Suprapubic skin (tissue), 4 donors: ENCODE measurements around the gene STX5. TPM values are rescaled to one million over a fixed set of nuclear protein-coding genes. Genes with fewer than 3 reads are reported as not detected.

ENCODE experiments used
- DNase-seq, 2 donors: peaks; one replicate each; pipeline ENCODE4 v3.0.0-alpha.2; 2019; ENCODE audit warnings: low spot score in 2 of 2
- H3K27ac ChIP-seq: fragments of 200-600 bp; sonication (generic); one replicate; pipeline ENCODE4 v1.5.1; 2019
- H3K27me3 ChIP-seq: fragments of 200-600 bp; sonication (generic); one replicate; pipeline ENCODE4 v1.5.1; 2019
- H3K36me3 ChIP-seq: fragments of 200-600 bp; sonication (generic); one replicate; pipeline ENCODE4 v1.5.1; 2019
- H3K4me1 ChIP-seq: fragments of 200-600 bp; sonication (generic); one replicate; pipeline ENCODE4 v1.5.1; 2019
- H3K4me3 ChIP-seq: fragments of 200-600 bp; sonication (generic); one replicate; pipeline ENCODE4 v1.5.1; 2019; ENCODE audit warnings: mild to moderate bottlenecking
- H3K9me3 ChIP-seq: fragments of 200-600 bp; sonication (generic); one replicate; pipeline ENCODE4 v1.5.1; 2019
- EP300 ChIP-seq: sonication (generic); formaldehyde crosslinking; IDR thresholded peaks from one replicate; pipeline ENCODE4 v1.6.1; 2017; ENCODE audit warnings: antibody characterized with exemption
- POLR2A ChIP-seq, 2 donors: fragments of 450-650 bp; IDR thresholded peaks; one replicate each; pipeline ENCODE4 v1.6.1; 2017; ENCODE audit warnings: antibody characterized with exemption in 2 of 2, mild to moderate bottlenecking in 2 of 2, moderate library complexity in 2 of 2
- POLR2AphosphoS5 ChIP-seq, 3 donors: sonication (generic); formaldehyde crosslinking; IDR thresholded peaks; one replicate each; pipeline ENCODE4 v1.6.1; 2017; ENCODE audit warnings: antibody characterized with exemption in 3 of 3
- WGBS: methylation state at CpG from one replicate; pipeline ENCODE4 v1.1.5; 2018; 5-methylcytosine and 5-hydroxymethylcytosine counted together
- total RNA-seq, 4 donors: library from RNA; depleted of rRNA; stranded (reverse); fragments of >200 nt; gene quantifications; one replicate each; pipeline ENCODE4 v1.1.0, GENCODE V29; 2016
- TF ChIP-seq, protein P1 (sequence below), 2 donors: fragments of 200-600 bp in 1 of 2; fragments of 450-650 bp in 1 of 2; sonication (generic) in 1 of 2; IDR thresholded peaks; one replicate each; pipeline ENCODE4 v1.5.1; 2016 to 2019; ENCODE audit warnings: antibody characterized with exemption in 2 of 2, mild to moderate bottlenecking in 1 of 2, moderate library complexity in 1 of 2

STX5 gene
- total RNA-seq, 4 donors from 2014 or later = 26.8 to 47.8 (median 43.2) TPM

DNA sequence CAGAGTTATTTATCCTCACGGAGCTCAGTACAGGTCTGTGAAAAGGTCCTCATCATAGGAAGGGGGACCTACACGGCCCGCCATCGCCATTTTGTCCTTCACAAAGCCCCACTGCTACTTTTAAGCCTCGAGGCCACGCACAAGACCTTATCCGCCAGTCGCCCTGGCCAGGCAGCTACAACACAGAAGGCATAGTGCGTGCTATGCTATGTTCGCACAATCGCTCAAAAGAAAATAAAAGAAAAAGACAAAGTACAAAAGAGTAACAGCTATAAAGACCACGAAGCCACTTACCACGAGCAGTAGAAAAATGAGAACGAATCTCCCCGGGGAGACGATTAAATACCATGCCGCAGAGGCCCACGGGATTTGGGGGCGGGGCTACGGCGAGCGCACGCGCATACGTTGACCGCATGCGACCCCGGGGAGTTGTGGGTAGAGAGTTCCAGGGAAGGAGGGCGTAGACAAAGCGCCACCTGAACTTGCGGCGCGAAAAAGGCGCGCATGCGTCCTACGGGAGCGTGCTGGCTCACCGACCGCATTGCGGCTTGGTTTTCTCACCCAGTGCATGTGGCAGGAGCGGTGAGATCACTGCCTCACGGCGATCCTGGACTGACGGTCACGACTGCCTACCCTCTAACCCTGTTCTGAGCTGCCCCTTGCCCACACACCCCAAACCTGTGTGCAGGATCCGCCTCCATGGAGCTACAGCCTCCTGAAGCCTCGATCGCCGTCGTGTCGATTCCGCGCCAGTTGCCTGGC is 23.9 kb upstream of the STX5 start:
- Histone ChIP-seq H3K4me1 (peaks cover 50% of the 10 kb centered on the region), H3K36me3 (peaks cover 28% of the 10 kb centered on the region), H3K27ac (peak overlapping the region; percentile 85), H3K27me3 (no peaks in the 10 kb centered on the region), H3K4me3 (peak overlapping the region; percentile 88), H3K9me3 (no peaks in the 10 kb centered on the region)
- TF ChIP-seq EP300 = no peak
- TF ChIP-seq, protein P1, sequence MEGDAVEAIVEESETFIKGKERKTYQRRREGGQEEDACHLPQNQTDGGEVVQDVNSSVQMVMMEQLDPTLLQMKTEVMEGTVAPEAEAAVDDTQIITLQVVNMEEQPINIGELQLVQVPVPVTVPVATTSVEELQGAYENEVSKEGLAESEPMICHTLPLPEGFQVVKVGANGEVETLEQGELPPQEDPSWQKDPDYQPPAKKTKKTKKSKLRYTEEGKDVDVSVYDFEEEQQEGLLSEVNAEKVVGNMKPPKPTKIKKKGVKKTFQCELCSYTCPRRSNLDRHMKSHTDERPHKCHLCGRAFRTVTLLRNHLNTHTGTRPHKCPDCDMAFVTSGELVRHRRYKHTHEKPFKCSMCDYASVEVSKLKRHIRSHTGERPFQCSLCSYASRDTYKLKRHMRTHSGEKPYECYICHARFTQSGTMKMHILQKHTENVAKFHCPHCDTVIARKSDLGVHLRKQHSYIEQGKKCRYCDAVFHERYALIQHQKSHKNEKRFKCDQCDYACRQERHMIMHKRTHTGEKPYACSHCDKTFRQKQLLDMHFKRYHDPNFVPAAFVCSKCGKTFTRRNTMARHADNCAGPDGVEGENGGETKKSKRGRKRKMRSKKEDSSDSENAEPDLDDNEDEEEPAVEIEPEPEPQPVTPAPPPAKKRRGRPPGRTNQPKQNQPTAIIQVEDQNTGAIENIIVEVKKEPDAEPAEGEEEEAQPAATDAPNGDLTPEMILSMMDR (IDR thresholded peaks at IDR 0.05) = no peak
- TF ChIP-seq POLR2AphosphoS5 (IDR thresholded peaks at IDR 0.05) = peak; percentile 81 to 98 (median 97)
- peak; percentile 95 for TF ChIP-seq POLR2A (IDR thresholded peaks at IDR 0.05)
- DNase-seq = peak; percentile 98
- WGBS = under 1% methylated on average over 44 of the region's 54 CpGs

- H3K9me3 ChIP-seq = no peaks in the 10 kb centered on the region
- H3K4me3 ChIP-seq = peak overlapping the region; percentile 88
- peak overlapping the region; percentile 85 for H3K27ac ChIP-seq
- DNase-seq = no peak
- H3K27me3 ChIP-seq = no peaks in the 10 kb centered on the region
- TF ChIP-seq, protein P1 (IDR thresholded peaks at IDR 0.05) = no peak
- TF ChIP-seq EP300 = no peak
- no peak for TF ChIP-seq POLR2A (IDR thresholded peaks at IDR 0.05)
- TF ChIP-seq POLR2AphosphoS5 (IDR thresholded peaks at IDR 0.05) = no peak
- H3K36me3 ChIP-seq = peaks cover 28% of the 10 kb centered on the region
- peaks cover 50% of the 10 kb centered on the region for H3K4me1 ChIP-seq
- 4% methylated on average over 15 of the region's 15 CpGs for WGBS
Observed at GRCh38 chr11:62854825-62855570, 23.1 kb upstream of the STX5 start.

GRCh38 chr11:62854013-62854824 is 22.4 kb upstream of the STX5 start:
- Histone ChIP-seq H3K4me1 (peaks cover 50% of the 10 kb centered on the region), H3K4me3 (peak overlapping the region; percentile 88), H3K27me3 (no peaks in the 10 kb centered on the region), H3K36me3 (peaks cover 28% of the 10 kb centered on the region), H3K27ac (peak overlapping the region; percentile 85), H3K9me3 (no peaks in the 10 kb centered on the region)
- DNase-seq = no peak
- TF ChIP-seq EP300 (no peak), POLR2A (IDR thresholded peaks at IDR 0.05) (no peak), POLR2AphosphoS5 (IDR thresholded peaks at IDR 0.05) (no peak)
- TF ChIP-seq, protein P1 (IDR thresholded peaks at IDR 0.05) = no peak
- WGBS = 15% methylated on average over 8 of the region's 8 CpGs

GRCh38 chr11:62853279-62853965 is 21.6 kb upstream of the STX5 start:
- Histone ChIP-seq H3K27ac (peak overlapping the region; percentile 23), H3K36me3 (peaks cover 28% of the 10 kb centered on the region), H3K9me3 (no peaks in the 10 kb centered on the region), H3K4me1 (peaks cover 50% of the 10 kb centered on the region), H3K4me3 (peak overlapping the region; percentile 88), H3K27me3 (no peaks in the 10 kb centered on the region)
- no peak for DNase-seq
- TF ChIP-seq POLR2A (IDR thresholded peaks at IDR 0.05) = no peak
- TF ChIP-seq POLR2AphosphoS5 (IDR thresholded peaks at IDR 0.05) = no peak
- TF ChIP-seq EP300 = no peak
- TF ChIP-seq, protein P1 (IDR thresholded peaks at IDR 0.05) = no peak
- WGBS = 53% methylated on average over 7 of the region's 7 CpGs
